Uterus (tissue), 4 donors: ENCODE measurements around the gene HILPDA. TPM values are rescaled to one million over a fixed set of nuclear protein-coding genes. Genes with fewer than 3 reads are reported as not detected.
"Not testable (repeated sequence)": the region's sequence is repeated elsewhere in the genome, so short reads cannot be mapped to it uniquely, and the experiment has no call there.

Source experiments
- DNase-seq, 2 donors: peaks; one replicate each; pipeline ENCODE4 v3.0.0-alpha.2; 2019 to 2020
- H3K27ac ChIP-seq, 2 donors: fragments of 200-600 bp; sonication (generic); 1 replicate in 1 of 2; 2 replicates in 1 of 2; pipeline ENCODE4 v1.5.1; 2016 to 2018
- H3K27me3 ChIP-seq, 2 donors: fragments of 200-600 bp; sonication (generic); one replicate each; pipeline ENCODE4 v1.5.1; 2018 to 2019; ENCODE audit warnings: control low read depth in 1 of 2
- H3K36me3 ChIP-seq, 2 donors: fragments of 200-600 bp; sonication (generic); one replicate each; pipeline ENCODE4 v1.5.1; 2019; ENCODE audit warnings: control low read depth in 1 of 2
- H3K4me1 ChIP-seq, 2 donors: fragments of 200-600 bp; sonication (generic); one replicate each; pipeline ENCODE4 v1.5.1; 2018 to 2019; ENCODE audit warnings: control low read depth in 1 of 2
- H3K4me3 ChIP-seq, 2 donors: fragments of 200-600 bp; sonication (generic); 1 replicate in 1 of 2; 2 replicates in 1 of 2; pipeline ENCODE4 v1.5.1; 2018 to 2019; ENCODE audit warnings: mild to moderate bottlenecking in 1 of 2
- H3K9me3 ChIP-seq, 2 donors: fragments of 200-600 bp; sonication (generic); one replicate each; pipeline ENCODE4 v1.5.1; 2019; ENCODE audit warnings: control low read depth in 1 of 2
- POLR2A ChIP-seq, 2 donors: fragments of 450-650 bp; IDR thresholded peaks; one replicate each; pipeline ENCODE4 v1.6.1; 2016; ENCODE audit warnings: antibody characterized with exemption in 2 of 2, mild to moderate bottlenecking in 1 of 2, moderate library complexity in 1 of 2
- intact Hi-C: fragments of 100-400 bp; cut with DNase I; formaldehyde crosslinking; loops from one replicate; pipeline ENCODE4 v1.15.1; 2023; ENCODE audit warnings: low total_unique reads
- total RNA-seq, 4 donors: library from RNA; depleted of rRNA in 3 of 4; stranded (reverse); fragments of >200 nt in 3 of 4; gene quantifications; one replicate each; pipeline versions ENCODE4 v1.1.0 to v1.2.4, GENCODE V29; 2014 to 2023
- TF ChIP-seq, protein P1 (sequence below), 4 experiments: fragments of 200-600 bp in 2 of 4; fragments of 450-650 bp in 2 of 4; sonication (generic) in 2 of 4; IDR thresholded peaks; one replicate each; pipeline ENCODE4 v1.5.1; 2016 to 2019; ENCODE audit warnings: antibody characterized with exemption in 4 of 4, mild to moderate bottlenecking in 2 of 4, moderate library complexity in 1 of 4
- donor health status: DM: yes; HTN: yes; CAD: no.

HILPDA gene
- total RNA-seq, 4 donors from 2014 or later: 14.4 to 55.6 (median 31.3) TPM

DNA sequence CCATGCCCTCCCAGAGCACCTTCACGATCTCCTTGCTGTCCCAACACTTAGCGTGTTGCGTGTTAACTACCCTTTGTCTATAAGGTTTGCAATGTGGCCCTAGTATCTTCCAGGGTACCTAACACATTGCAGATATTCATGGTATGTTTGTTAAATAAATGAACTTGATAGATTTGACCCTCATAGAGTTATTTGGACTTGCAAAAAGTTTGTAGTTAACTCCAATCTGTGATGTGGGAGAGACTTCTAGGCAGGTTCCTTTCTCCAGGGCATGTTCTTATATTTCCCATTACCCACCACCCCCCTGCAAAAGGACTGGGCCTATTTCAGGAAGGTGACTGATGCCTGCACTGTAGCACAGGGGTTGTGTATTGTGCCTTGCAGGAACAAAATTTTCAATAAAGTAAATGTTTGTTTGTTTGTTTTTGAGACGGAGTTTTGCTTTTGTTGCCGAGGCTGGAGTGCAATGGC is 612 bp downstream of the HILPDA start:
- Histone ChIP-seq H3K4me1 (peaks cover 0 to 6% of the 10 kb centered on the region in 2 donors), H3K36me3 (no peaks in the 10 kb centered on the region), H3K4me3 (peak overlapping the region; percentile 63 to 66), H3K27me3 (no peaks in the 10 kb centered on the region), H3K9me3 (no peaks in the 10 kb centered on the region), H3K27ac (peak overlapping the region; percentile 84 to 90)
- no peak for DNase-seq
- TF ChIP-seq POLR2A (IDR thresholded peaks at IDR 0.05): no peak
- TF ChIP-seq, protein P1, sequence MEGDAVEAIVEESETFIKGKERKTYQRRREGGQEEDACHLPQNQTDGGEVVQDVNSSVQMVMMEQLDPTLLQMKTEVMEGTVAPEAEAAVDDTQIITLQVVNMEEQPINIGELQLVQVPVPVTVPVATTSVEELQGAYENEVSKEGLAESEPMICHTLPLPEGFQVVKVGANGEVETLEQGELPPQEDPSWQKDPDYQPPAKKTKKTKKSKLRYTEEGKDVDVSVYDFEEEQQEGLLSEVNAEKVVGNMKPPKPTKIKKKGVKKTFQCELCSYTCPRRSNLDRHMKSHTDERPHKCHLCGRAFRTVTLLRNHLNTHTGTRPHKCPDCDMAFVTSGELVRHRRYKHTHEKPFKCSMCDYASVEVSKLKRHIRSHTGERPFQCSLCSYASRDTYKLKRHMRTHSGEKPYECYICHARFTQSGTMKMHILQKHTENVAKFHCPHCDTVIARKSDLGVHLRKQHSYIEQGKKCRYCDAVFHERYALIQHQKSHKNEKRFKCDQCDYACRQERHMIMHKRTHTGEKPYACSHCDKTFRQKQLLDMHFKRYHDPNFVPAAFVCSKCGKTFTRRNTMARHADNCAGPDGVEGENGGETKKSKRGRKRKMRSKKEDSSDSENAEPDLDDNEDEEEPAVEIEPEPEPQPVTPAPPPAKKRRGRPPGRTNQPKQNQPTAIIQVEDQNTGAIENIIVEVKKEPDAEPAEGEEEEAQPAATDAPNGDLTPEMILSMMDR (IDR thresholded peaks at IDR 0.05): no peak
- intact Hi-C loops: no loop called here

DNA sequence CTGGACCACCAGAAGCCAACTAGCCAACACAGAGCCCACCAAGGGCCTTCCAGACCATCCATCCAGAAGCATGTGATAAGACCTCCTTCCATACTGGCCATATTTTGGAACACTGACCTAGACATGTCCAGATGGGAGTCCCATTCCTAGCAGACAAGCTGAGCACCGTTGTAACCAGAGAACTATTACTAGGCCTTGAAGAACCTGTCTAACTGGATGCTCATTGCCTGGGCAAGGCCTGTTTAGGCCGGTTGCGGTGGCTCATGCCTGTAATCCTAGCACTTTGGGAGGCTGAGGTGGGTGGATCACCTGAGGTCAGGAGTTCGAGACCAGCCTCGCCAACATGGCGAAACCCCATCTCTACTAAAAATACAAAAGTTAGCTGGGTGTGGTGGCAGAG is 1.7 kb downstream of the HILPDA start:
- H3K27ac ChIP-seq: not testable (repeated sequence)

DNA sequence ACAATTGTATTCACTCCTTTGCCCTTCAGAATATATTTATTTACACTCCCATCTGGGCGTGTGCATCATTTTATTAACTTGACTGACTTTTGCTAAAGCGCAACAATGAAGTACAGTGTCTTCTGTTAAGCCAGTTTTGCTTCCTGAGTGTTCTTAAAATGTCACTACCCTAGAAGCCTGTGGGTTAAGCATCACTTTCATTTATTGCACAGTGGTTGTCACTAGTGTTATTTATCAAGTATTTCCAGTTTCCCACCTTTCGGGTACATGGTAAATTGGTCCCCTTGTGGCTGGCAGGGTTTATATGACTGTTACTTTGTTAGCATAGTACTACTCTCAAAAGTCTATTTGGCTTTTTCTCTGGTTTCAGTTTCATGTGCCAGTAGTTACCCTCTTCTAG is 3.3 kb downstream of the HILPDA start:
- TF ChIP-seq, protein P1 (IDR thresholded peaks at IDR 0.05): no peak
- TF ChIP-seq POLR2A (IDR thresholded peaks at IDR 0.05): no peak
- Histone ChIP-seq H3K27ac (no peak overlapping the region), H3K4me1 (peaks cover 0 to 6% of the 10 kb centered on the region in 2 donors), H3K36me3 (no peaks in the 10 kb centered on the region), H3K27me3 (no peaks in the 10 kb centered on the region), H3K9me3 (no peaks in the 10 kb centered on the region), H3K4me3 (no peak overlapping the region)
- DNase-seq: no peak
- intact Hi-C loops: no loop called here

More for the DNA sequence above, 1.7 kb downstream of the HILPDA start:
- intact Hi-C loops, H3K9me3 ChIP-seq, H3K4me1 ChIP-seq, H3K36me3 ChIP-seq, H3K4me3 ChIP-seq, H3K27me3 ChIP-seq, DNase-seq: not testable (repeated sequence)

DNA sequence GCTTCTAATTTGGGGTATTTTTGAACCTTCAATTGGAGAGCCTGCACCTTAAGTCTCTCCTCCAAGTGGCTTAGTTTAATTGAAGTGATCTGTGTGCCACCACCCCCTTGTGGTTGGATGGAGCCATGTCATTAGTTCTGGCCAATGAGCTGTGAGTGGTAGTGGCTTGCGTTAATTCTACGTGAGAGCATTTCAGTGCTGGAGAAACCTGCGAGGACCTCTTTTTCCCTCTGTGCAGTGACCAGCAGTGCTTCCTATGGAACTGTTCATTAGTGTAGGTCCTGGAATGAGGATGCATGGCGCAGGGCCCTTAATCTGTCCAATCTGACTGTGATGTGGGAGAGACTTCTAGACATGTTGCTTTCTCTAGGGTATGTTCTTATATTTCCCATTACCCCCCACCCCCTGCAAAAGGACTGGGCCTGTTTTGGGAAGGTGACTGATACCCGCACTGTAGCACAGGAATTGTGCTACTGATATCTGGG is 3.8 kb downstream of the HILPDA start:
- peaks cover 0 to 6% of the 10 kb centered on the region in 2 donors for H3K4me1 ChIP-seq

DNA sequence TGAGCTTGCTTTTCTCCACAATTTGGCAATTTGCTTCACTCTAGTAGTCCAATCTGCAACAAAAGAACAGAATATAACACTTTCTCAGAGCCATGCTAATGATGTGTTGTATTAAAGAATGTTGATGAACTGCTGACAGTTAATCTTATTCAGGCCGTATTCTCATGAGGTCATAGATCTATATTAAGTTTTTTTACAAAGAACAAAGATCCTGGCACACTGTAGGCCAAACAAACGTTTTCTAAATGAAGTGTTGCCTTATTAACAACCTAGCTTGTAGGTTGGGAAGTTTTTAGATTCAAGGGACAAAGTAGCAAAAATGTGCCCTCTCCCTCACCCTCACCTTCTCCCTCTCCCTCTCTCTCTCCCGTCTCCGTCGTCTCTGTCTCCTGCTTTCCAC is 6.8 kb downstream of the HILPDA start:
- H3K9me3 ChIP-seq: no peaks in the 10 kb centered on the region
- H3K27ac ChIP-seq: no peak overlapping the region
- intact Hi-C loops: loop anchor here (5.0 kb wide), 1 partner anchor 40 kb away; no protein-coding TSS in a partner anchor
- TF ChIP-seq, protein P1 (IDR thresholded peaks at IDR 0.05): no peak
- no peak for TF ChIP-seq POLR2A (IDR thresholded peaks at IDR 0.05)
- no peak for DNase-seq
- H3K4me3 ChIP-seq: no peak overlapping the region
- H3K27me3 ChIP-seq: no peaks in the 10 kb centered on the region
- no peaks in the 10 kb centered on the region for H3K4me1 ChIP-seq
- H3K36me3 ChIP-seq: no peaks in the 10 kb centered on the region

More for the DNA sequence above, 3.8 kb downstream of the HILPDA start:
- H3K27me3 ChIP-seq: no peaks in the 10 kb centered on the region
- H3K27ac ChIP-seq: no peak overlapping the region
- no peak overlapping the region for H3K4me3 ChIP-seq
- DNase-seq: peak; percentile 60 to 65
- H3K9me3 ChIP-seq: no peaks in the 10 kb centered on the region
- no peak for TF ChIP-seq POLR2A (IDR thresholded peaks at IDR 0.05)
- TF ChIP-seq, protein P1 (IDR thresholded peaks at IDR 0.05): peak; percentile 67 to 83 (median 73)
- H3K36me3 ChIP-seq: no peaks in the 10 kb centered on the region
- intact Hi-C loops: no loop called here

- H3K9me3 ChIP-seq, H3K4me1 ChIP-seq, DNase-seq, H3K4me3 ChIP-seq, H3K27me3 ChIP-seq, H3K27ac ChIP-seq, H3K36me3 ChIP-seq: not testable (repeated sequence)
- intact Hi-C loops: loop anchor here (5.0 kb wide), 1 partner anchor 41 kb away; no protein-coding TSS in a partner anchor
These were observed 7.7 kb downstream of the HILPDA start for GRCh38 chr7:128463345-128463744.

DNA sequence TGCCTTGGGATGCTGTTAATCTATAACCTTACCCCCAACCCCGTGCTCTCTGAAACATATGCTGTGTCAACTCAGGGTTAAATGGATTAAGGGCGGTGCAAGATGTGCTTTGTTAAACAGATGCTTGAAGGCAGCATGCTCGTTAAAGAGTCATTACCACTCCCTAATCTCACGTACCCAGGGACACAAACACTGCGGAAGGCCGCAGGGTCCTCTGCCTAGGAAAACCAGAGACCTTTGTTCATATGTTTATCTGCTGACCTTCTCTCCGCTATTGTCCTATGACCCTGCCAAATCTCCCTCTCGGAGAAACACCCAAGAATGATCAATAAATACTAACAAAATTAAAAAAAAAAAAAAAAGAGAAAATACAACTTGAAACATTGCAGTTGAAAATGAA is 8.3 kb downstream of the HILPDA start:
- intact Hi-C loops: loop anchor here (5.0 kb wide), 1 partner anchor 42 kb away; no protein-coding TSS in a partner anchor
- H3K27ac ChIP-seq, H3K27me3 ChIP-seq, H3K36me3 ChIP-seq, H3K4me3 ChIP-seq, H3K9me3 ChIP-seq, H3K4me1 ChIP-seq, DNase-seq: not testable (repeated sequence)

DNA sequence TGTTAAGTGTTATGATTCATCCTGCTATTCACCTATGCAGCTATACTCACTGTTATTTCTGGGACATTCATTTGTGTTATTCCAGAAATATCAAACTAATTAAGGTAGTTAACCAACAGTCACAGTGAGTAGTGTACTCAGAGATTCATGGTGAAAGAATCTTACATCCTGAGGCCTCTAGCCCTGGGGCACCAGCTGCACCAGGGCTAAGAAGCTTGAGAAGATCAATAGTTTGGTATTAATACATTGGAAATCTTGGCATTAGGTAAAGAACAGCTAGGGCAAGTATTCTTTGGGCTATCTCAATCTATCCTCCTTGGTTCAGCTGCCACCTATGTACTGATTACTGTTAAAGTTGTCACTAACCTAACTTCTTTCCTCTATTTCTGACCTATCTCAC is 11.2 kb downstream of the HILPDA start:
- H3K36me3 ChIP-seq, DNase-seq, H3K4me1 ChIP-seq, H3K27me3 ChIP-seq, H3K9me3 ChIP-seq, H3K27ac ChIP-seq, intact Hi-C loops, H3K4me3 ChIP-seq: not testable (repeated sequence)
